Astrocyte (in vitro differentiated cells and primary cell): ENCODE data around the gene MAGI3.

ENCODE experiments used
- CTCF ChIP-seq: IDR thresholded peaks from 2 replicates; pipeline ENCODE4 v1.5.1; 2011; ENCODE audit warnings: low read depth, mild to moderate bottlenecking, inconsistent platforms, low read length, moderate library complexity; ENCODE audit not compliant: insufficient read depth
- EZH2 ChIP-seq: IDR thresholded peaks from 2 replicates; pipeline ENCODE4 v1.6.1; 2012; ENCODE audit warnings: mild to moderate bottlenecking, low read length, inconsistent platforms; ENCODE audit not compliant: insufficient read depth

DNA sequence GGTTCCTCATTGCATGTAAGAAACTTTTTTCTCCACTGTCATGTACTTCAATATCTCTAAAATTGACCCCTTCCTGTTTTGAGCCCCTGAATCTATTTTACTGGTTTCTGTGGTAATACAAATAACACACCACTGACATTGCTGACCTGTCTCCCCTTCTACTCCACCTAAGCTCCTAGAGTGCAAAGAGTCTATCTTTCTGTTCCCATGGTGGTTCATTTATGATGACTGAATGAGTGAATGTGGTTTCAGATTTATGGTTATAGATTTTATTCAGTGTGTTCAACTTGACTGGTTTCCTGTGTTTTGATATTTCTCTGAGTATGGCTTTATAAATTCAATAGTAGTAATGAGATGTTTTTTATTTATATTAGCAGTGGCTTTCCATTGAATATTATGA, 127.7 kb downstream of the MAGI3 start:
- TF ChIP-seq CTCF (no peak), EZH2 (no peak)
